Lung (tissue), 12 donors: ENCODE data around the gene C3orf49. TPM values are rescaled to one million over a fixed set of nuclear protein-coding genes. Genes with fewer than 3 reads are reported as not detected.

ENCODE experiments used
- ATAC-seq: fragments of 200-7000 bp; cut with Tn5 transposase; one replicate; pipeline ENCODE4 v1.9.1; 2020; ENCODE audit warnings: moderate number of reproducible peaks; ENCODE audit not compliant: insufficient read depth, low FRiP score
- DNase-seq, 3 donors: peaks; one replicate each; pipeline ENCODE4 v3.0.0-alpha.2; 2013 to 2017
- H3K27ac ChIP-seq, 2 donors: one replicate each; pipeline ENCODE4 v1.5.1; 2013; ENCODE audit warnings: mild to moderate bottlenecking in 2 of 2, moderate library complexity in 2 of 2, control low read depth in 1 of 2, inconsistent platforms in 1 of 2, low read depth in 1 of 2, low read length in 1 of 2
- H3K27me3 ChIP-seq, 3 donors: one replicate each; pipeline ENCODE4 v1.5.1; 2013; ENCODE audit warnings: low read length in 2 of 3; ENCODE audit not compliant: control insufficient read depth in 3 of 3, insufficient read depth in 3 of 3
- H3K36me3 ChIP-seq, 4 donors: one replicate each; pipeline ENCODE4 v1.5.1; 2013; ENCODE audit warnings: low read length in 4 of 4, mild to moderate bottlenecking in 1 of 4, moderate library complexity in 1 of 4; ENCODE audit not compliant: control insufficient read depth in 4 of 4, insufficient read depth in 4 of 4
- H3K4me1 ChIP-seq, 5 donors: one replicate each; pipeline ENCODE4 v1.5.1; 2013; ENCODE audit warnings: low read length in 5 of 5, mild to moderate bottlenecking in 2 of 5, moderate library complexity in 1 of 5; ENCODE audit not compliant: control insufficient read depth in 5 of 5, insufficient read depth in 5 of 5
- H3K4me3 ChIP-seq: one replicate; pipeline ENCODE4 v1.5.1; 2013; ENCODE audit warnings: mild to moderate bottlenecking, control low read depth, moderate library complexity
- H3K9ac ChIP-seq, 2 donors: one replicate each; pipeline ENCODE4 v1.5.1; 2013; ENCODE audit warnings: low read length in 2 of 2, control low read depth in 1 of 2; ENCODE audit not compliant: insufficient read depth in 1 of 2
- H3K9me3 ChIP-seq, 4 donors: one replicate each; pipeline ENCODE4 v1.5.1; 2013; ENCODE audit warnings: low read length in 3 of 4, mild to moderate bottlenecking in 1 of 4, moderate library complexity in 1 of 4; ENCODE audit not compliant: control insufficient read depth in 4 of 4, insufficient read depth in 3 of 4
- CTCF ChIP-seq: IDR thresholded peaks from 2 replicates; pipeline ENCODE4 v1.5.1; 2012; ENCODE audit warnings: mild to moderate bottlenecking; ENCODE audit errors: control extremely low read depth, extremely low read depth
- WGBS, 2 donors: extraction: QIAGEN DNeasy Blood & Tissue Kit; methylation state at CpG; one replicate each; pipeline ENCODE4 v1.1.7; 2013; 5-methylcytosine and 5-hydroxymethylcytosine counted together
- polyA plus RNA-seq, 2 donors: library from polyadenylated mRNA; stranded (reverse); fragments of 200-250 nt; gene quantifications; one replicate each; pipeline ENCODE4 v1.2.1, GENCODE V29; 2013
- total RNA-seq, 2 donors: library from RNA; depleted of rRNA in 1 of 2; stranded (reverse); fragments of >200 nt in 1 of 2; gene quantifications; one replicate each; pipeline ENCODE4 v1.2.1, GENCODE V29; 2014 to 2021
- donor health status: control.
- donor health status: control.
- donor health status: Bipolar disorder and iron deficiency.
- donor health status: healthy.
- donor health status: DM: yes; HTN: yes; CAD: no.

Gene C3orf49
- total and polyA plus RNA-seq, 4 donors = not detected

- H3K36me3 ChIP-seq = peaks cover 0 to under 1% (median 0%) of the 10 kb centered on the region in 4 donors
- TF ChIP-seq CTCF = peak; percentile 88
- no peak overlapping the region for H3K4me3 ChIP-seq
- 33 to 40% methylated on average over 10 of the region's 10 CpGs for WGBS, 2 donors
- ATAC-seq = peak; percentile 67
- H3K9me3 ChIP-seq = no peaks in the 10 kb centered on the region
- peaks cover 0 to 7% (median 0%) of the 10 kb centered on the region in 5 donors for H3K4me1 ChIP-seq
- H3K27me3 ChIP-seq = no peaks in the 10 kb centered on the region
- peak; percentile 57 to 83 (median 79) for DNase-seq
- H3K27ac ChIP-seq = no peak overlapping the region
- no peak overlapping the region for H3K9ac ChIP-seq
Observed at GRCh38 chr3:63818282-63819150, 583 bp upstream of the C3orf49 start.

GRCh38 chr3:63824309-63824708, 5.2 kb downstream of the C3orf49 start:
- peaks cover 0 to under 1% (median 0%) of the 10 kb centered on the region in 5 donors for H3K4me1 ChIP-seq
- H3K4me3 ChIP-seq = no peak overlapping the region
- H3K36me3 ChIP-seq = peaks cover 0 to 6% (median 3%) of the 10 kb centered on the region in 4 donors
- no peak for DNase-seq
- H3K27me3 ChIP-seq = no peaks in the 10 kb centered on the region
- no peak overlapping the region for H3K9ac ChIP-seq
- no peak for ATAC-seq
- no peak for TF ChIP-seq CTCF
- no peak overlapping the region for H3K27ac ChIP-seq
- WGBS, 2 donors = 85 to 91% methylated on average over 4 of the region's 4 CpGs
- H3K9me3 ChIP-seq = no peaks in the 10 kb centered on the region

GRCh38 chr3:63830526-63830925, 11.4 kb downstream of the C3orf49 start:
- Histone ChIP-seq H3K36me3 (peaks cover 9 to 36% (median 15%) of the 10 kb centered on the region in 4 donors), H3K27me3 (no peaks in the 10 kb centered on the region), H3K9me3 (no peaks in the 10 kb centered on the region), H3K27ac (no peak overlapping the region), H3K9ac (no peak overlapping the region), H3K4me3 (no peak overlapping the region), H3K4me1 (no peaks in the 10 kb centered on the region)
- DNase-seq (no peak), ATAC-seq (no peak)
- TF ChIP-seq CTCF = no peak
- WGBS, 2 donors = 95 to 97% methylated on average over 6 of the region's 6 CpGs
